ENCODE results near the gene NSMF. TPM values are rescaled to one million over a fixed set of nuclear protein-coding genes. Genes with fewer than 3 reads are reported as not detected.

Gene NSMF
- total and polyA plus RNA-seq, 2 of the 8 experiments (the other 6 are each of a cell fraction or from before 2014, with no cell fraction given): 56.7 to 65.1 TPM

GRCh38 chr9:137409515-137409914, 49.6 kb downstream of the NSMF start (continued):
- TF ChIP-seq SP2 (IDR thresholded peaks at IDR 0.05; ENCODE audit: low read length) (no peak), SUZ12 (IDR thresholded peaks at IDR 0.05; ENCODE audit: low read length) (no peak), CREB1 (IDR thresholded peaks at IDR 0.05) (no peak), TEAD4 (IDR thresholded peaks at IDR 0.05; ENCODE audit: low read depth, low read length) (no peak), SIX5 (IDR thresholded peaks at IDR 0.05; ENCODE audit: low read depth, low read length) (no peak), CHD7 (IDR thresholded peaks at IDR 0.05; ENCODE audit: insufficient replicate concordance, low read length) (no peak)

Measured in H1 (cell line).